NCI-H1417 (cell line): ENCODE data around the gene WBP4.
"Not testable (repeated sequence)": the region's sequence is repeated elsewhere in the genome, so short reads cannot be mapped to it uniquely, and the experiment has no call there.

ENCODE experiments used
- DNase-seq, 3 experiments: peaks; one replicate each; lab custom pipeline; 2025; lab: John Stamatoyannopoulos, UW

WBP4 gene

DNA sequence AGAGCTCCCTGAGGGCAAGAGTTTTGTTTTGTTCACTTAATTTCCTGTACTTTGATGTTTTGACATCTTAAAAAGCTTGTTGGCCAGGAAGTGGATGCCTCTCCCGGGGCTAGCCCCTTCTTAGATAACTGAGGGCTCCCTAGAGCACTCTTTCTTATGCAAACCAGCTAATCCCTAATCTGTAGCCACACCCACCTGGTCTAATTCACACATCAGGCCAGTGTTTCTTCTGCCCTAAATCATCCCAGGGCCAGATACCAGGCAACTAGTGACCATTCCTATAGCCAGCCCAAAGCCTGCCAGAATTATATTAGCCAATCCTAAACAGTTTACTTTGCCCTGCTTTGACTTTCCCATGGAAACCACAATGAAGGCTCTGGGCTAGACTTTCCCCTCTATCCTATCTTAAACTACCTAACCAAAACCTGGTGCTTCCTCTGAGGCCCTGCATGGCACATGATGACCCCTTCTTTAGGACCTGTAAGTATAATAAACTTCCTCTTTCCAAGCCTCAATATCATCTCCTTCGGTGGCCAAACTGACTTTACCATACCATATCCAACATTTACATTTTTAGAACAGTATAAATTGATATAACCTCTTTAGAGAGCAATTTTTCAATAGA lies 24.8 kb downstream of the WBP4 start:
- no peak for DNase-seq

DNA sequence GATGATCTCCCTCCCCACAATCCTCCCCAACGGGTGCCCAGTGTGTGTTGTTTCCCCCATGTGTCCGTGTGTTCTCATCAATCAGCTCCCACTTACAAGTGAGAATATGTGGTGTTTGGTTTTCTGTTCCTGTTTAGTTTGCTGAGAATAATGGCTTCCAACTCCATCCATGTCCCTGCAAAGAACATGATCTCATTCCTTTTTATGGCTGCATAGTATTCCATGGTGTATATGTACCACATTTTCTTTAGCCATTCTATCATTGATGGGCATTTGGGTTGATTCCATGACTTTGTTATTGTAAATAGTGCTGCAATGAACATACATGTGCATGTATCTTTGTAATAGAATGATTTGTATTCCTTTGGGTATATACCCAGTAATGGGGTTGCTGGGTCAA lies 34.4 kb downstream of the WBP4 start:
- not testable (repeated sequence) for DNase-seq

GRCh38 chr13:41098761-41099160 lies 37.5 kb downstream of the WBP4 start:
- no peak for DNase-seq

- DNase-seq: no peak
These were observed 38.7 kb downstream of the WBP4 start for GRCh38 chr13:41099986-41100385.

DNA sequence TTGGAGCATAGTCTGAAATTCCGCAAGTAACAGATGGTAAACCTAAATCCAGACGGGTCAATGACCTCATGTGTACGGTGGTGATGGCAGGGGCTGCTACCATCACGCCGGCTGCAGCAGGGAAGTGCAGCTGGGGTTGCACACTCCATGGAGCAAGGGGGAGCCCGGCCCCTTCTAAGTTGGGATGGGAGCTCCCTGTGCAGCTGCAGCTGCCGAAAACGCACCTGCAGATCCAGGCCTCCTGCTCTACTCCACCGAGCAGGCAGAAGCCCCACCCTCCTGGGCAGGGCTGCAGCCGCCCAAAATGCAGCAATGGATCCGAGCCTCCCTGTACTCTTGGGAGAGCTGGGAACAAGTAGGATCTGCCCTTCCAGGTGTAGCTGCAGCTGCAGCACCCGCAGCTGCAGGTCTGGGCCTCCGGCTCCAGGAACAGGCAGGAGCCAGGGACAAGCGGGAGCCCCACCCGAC lies 45.8 kb downstream of the WBP4 start:
- DNase-seq: no peak

DNA sequence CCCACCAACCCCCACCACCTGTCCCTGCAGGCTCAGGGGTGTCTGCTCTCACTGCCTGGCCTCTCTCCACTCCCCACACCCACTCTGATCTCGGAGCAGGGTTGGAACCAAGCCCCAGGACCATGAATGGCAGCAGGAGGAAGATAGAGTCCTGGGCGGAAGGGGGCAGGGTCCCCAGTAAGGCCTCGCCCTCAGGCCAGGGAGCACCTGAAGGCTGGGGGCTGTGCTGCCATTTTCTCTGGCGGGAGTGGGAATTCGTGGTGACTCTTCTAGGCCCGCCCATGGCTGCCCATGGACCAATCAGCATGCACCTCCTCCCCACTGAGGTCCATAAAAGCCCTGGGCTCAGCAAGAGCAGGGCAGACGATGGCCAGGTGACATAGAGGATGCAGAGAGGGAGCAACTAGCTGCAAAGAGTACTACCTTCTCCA lies 46.3 kb downstream of the WBP4 start:
- no peak for DNase-seq

DNA sequence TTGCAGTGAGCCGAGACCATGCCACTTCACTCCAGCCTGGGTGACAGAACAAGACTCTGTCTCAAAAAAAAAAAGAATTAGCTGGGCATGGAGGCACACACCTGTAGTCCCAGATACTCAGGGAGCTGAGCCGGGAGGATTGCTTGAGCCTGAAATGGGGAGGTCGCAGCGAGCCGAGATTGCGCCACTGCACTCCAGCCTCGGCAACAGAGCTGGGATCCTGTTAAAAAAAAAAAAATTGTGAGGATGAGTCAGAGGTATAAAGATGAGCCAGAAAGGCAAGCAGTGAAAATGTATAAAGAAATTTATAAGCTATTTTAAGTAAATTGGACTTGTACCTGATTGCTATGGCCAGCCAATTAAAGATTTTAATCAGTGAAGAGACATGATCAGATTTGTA lies 50.1 kb downstream of the WBP4 start:
- no peak for DNase-seq

- DNase-seq: no peak
These were observed 56.6 kb downstream of the WBP4 start for GRCh38 chr13:41117869-41118268.

DNA sequence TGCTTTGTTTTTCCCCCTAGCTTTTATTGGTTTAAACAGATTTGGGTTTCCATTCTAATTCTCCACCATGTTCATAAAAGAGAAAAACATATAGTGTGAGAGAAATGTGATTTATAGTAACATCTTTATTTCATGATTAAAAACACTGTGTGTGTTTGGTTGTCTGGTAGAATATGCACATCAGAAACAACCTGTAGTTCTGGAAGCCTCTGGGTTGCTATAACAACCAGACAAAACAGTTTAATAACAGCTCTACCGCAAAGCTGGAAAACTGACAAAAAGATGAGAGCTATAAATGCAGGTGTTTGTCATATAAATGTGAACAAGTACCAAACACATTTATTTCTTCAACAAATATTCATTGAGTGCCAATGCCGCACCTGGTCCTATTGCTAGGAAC lies 61.5 kb downstream of the WBP4 start:
- peak in 2 of 3 experiments; percentile 2 to 69 for DNase-seq

DNA sequence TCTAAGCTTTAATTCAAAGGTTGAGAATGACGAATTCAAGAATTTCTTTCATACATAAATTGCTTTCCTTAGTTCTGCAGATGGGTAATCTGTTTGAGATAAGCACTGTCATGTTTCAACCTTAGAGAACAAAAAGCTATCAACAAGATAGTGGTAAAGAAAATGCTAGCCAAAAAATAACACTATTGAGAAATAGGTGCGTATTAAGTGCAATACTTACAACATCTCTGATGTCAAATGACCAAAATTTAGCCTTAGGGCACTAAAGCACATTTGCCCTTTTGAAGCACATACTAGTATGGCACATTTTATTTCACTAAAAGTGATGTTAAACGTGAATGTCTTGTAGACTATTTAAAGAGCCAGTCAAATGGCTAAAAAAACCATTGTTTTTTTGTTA lies 66.4 kb downstream of the WBP4 start:
- no peak for DNase-seq

- DNase-seq: no peak
These were observed 69.0 kb downstream of the WBP4 start for GRCh38 chr13:41130356-41130755.

GRCh38 chr13:41131189-41131588 lies 69.9 kb downstream of the WBP4 start:
- not testable (repeated sequence) for DNase-seq

DNA sequence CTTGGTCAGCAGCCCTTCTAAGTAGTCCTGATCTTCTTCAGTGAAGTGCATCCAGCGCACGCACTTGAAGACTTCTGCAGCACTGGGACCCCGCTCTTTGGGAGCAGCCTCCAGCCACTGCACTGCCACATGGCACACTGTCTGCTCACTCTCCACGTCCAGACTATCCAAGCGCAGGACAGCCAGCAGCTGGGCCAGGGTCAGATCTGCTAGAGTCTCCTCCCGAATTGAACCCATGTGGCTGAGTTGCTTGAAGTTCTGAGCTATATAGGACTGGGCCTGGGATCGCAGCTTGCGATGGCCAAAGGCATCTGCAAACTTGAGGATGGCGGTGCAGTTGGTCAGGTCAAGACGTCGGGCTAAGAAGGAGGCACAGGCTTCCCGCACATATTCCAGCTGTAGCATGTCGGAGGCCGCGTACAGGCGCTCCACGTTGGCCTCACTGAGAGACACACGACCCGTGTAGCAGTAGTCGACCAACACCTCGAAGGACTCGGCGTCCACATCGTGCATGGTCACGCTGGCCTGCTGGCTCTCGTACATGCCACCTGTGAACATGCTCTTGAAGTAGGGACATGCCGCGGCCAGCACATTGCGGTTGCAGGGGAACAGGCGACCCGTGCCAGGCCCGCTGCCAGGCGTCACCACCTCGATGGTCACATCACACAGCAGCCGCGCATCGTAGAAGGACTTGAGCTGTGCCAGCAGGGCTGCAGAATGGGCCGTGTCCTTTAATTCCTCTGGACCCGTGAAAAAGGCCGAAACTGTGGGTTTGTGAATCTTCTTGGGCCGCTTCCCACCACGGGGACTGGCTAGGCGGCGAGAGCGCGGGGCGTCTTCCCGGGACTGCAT lies 70.6 kb downstream of the WBP4 start:
- peak in 2 of 3 experiments; percentile 38 to 77 for DNase-seq

- DNase-seq: peak; percentile 92 to 98 (median 96)
These were observed 71.3 kb downstream of the WBP4 start, which contains the start of gene KBTBD6 for GRCh38 chr13:41132512-41133152. KBTBD6 (minus strand) TSS chr13:41132802; CDS start chr13:41132511, 291 bp downstream.
